Small intestine (tissue), 7 donors: ENCODE data around the gene KIF26B. TPM values are rescaled to one million over a fixed set of nuclear protein-coding genes. Genes with fewer than 3 reads are reported as not detected.
"Not testable (repeated sequence)": the region's sequence is repeated elsewhere in the genome, so short reads cannot be mapped to it uniquely, and the experiment has no call there.

Source experiments
- DNase-seq, 2 donors: peaks; one replicate each; pipeline versions ENCODE4 v3.0.0 to v3.0.0-alpha.2; 2013
- FAIRE-seq: peaks from 2 replicates; lab custom pipeline; 2012; peaks lifted over from hg19 to GRCh38; lab: Jason Lieb, UNC
- H3K27ac ChIP-seq, 3 donors: one replicate each; pipeline ENCODE4 v1.5.1; 2013; ENCODE audit warnings: low read length in 2 of 3, mild to moderate bottlenecking in 2 of 3, control low read depth in 1 of 3, inconsistent platforms in 1 of 3, low read depth in 1 of 3, moderate library complexity in 1 of 3
- H3K27me3 ChIP-seq, 3 donors: one replicate each; pipeline ENCODE4 v1.6.1; 2013; ENCODE audit warnings: low read length in 3 of 3, inconsistent platforms in 1 of 3; ENCODE audit not compliant: control insufficient read depth in 3 of 3, insufficient read depth in 3 of 3
- H3K36me3 ChIP-seq, 3 donors: one replicate each; pipeline ENCODE4 v1.6.1; 2013; ENCODE audit warnings: low read length in 3 of 3, inconsistent platforms in 1 of 3, low read depth in 1 of 3, mild to moderate bottlenecking in 1 of 3, moderate library complexity in 1 of 3; ENCODE audit not compliant: control insufficient read depth in 3 of 3, insufficient read depth in 2 of 3
- H3K4me1 ChIP-seq, 3 donors: one replicate each; pipeline ENCODE4 v1.6.1; 2013; ENCODE audit warnings: low read length in 2 of 3, inconsistent platforms in 1 of 3, low read depth in 1 of 3, mild to moderate bottlenecking in 1 of 3, moderate library complexity in 1 of 3; ENCODE audit not compliant: control insufficient read depth in 3 of 3, insufficient read depth in 2 of 3
- H3K4me3 ChIP-seq, 3 donors: one replicate each; pipeline ENCODE4 v1.5.1; 2013; ENCODE audit warnings: low read length in 3 of 3, control low read depth in 1 of 3, inconsistent platforms in 1 of 3, low read depth in 1 of 3, mild to moderate bottlenecking in 1 of 3, moderate library complexity in 1 of 3
- H3K9me3 ChIP-seq, 2 donors: one replicate each; pipeline ENCODE4 v1.6.1; 2013; ENCODE audit warnings: low read depth in 1 of 2, low read length in 1 of 2; ENCODE audit not compliant: control insufficient read depth in 2 of 2, insufficient read depth in 1 of 2
- WGBS, 3 donors: extraction: QIAGEN DNeasy Blood & Tissue Kit; methylation state at CpG; one replicate each; pipeline ENCODE4 v1.1.7; 2013; 5-methylcytosine and 5-hydroxymethylcytosine counted together
- polyA plus RNA-seq, 4 donors: library from polyadenylated mRNA; stranded (reverse) in 3 of 4; unstranded in 1 of 4; fragments of 200-250 nt in 3 of 4; fragments of 120-200 nt in 1 of 4; gene quantifications; one replicate each; pipeline versions ENCODE4 v1.2.1 to v1.2.3, GENCODE V29; 2013
- donor health status: healthy with polysubstance abuse.
- donor health status: control.
- donor health status: control.
- donor health status: Bipolar disorder and iron deficiency.
- donor health status: healthy.

KIF26B gene
- polyA plus RNA-seq, 4 donors, result 0.27 to 4.0 (median 1.3) TPM; not detected in 1

DNA sequence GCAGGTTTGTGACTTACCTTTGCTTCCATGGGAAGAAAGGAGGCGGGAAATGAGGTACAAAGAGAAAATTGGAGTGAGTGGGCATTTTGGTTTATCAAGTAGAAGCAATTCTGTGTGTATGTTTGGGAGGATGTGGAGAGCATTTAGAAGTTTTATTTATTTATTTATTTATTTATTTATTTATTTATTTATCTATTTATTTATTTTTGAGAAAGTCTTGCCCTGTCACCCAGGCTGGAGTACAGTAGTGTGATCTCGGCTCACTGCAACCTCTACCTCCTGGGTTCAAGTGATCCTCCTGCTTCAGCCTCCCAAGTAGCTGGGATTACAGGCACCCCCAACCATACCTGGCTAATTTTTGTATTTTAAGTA, 182.2 kb downstream of the KIF26B start:
- FAIRE-seq, H3K9me3 ChIP-seq: not testable (repeated sequence)

DNA sequence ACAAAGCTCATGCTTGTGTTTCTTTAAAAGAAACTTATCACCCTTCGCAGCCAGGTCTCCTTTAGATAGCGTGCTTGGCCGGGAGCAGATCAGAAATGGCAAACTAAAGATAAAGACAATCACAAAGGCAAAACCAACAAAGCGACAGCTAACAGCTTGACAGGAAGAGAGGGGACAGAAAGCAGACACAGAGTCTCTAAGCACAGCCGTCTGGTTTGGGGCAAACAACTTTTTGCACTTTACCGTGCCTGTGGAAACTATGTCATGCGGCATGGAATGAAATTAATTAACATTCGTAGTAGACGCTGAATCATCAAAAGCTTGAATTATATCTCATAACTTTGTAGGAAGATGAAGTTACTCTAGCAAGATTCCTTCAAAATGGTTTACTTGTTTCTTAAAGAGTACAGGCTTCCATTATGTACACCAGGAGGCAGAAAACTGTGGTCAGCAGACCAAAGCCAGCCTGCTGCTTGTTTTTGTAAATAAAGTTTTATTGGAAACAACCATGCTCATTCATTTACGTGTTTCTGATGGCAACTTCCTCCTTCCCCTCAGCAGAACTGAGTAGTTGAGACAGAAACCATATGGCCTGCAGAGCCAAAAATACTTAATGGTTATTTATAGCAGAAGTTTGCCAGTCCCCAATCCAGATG, 183.2 kb downstream of the KIF26B start:
- no peak overlapping the region for H3K4me3 ChIP-seq
- H3K27ac ChIP-seq, result peak overlapping the region in 1 of 3 donors; percentile 38
- DNase-seq (peak in 1 of 2 donors; percentile 14), FAIRE-seq (no peak)
- WGBS, 3 donors, result 63 to 70% (median 69%) methylated on average over 10 of the region's 10 CpGs
- no peaks in the 10 kb centered on the region for H3K27me3 ChIP-seq
- peaks cover 0 to 9% (median 0%) of the 10 kb centered on the region in 3 donors for H3K4me1 ChIP-seq
- no peaks in the 10 kb centered on the region for H3K9me3 ChIP-seq
- H3K36me3 ChIP-seq, result no peaks in the 10 kb centered on the region

More for the DNA sequence above, 182.2 kb downstream of the KIF26B start:
- H3K4me1 ChIP-seq, H3K27me3 ChIP-seq, H3K4me3 ChIP-seq, DNase-seq, H3K36me3 ChIP-seq: not testable (repeated sequence)
- 92 to 98% (median 93%) methylated on average over 2 of the region's 2 CpGs for WGBS, 3 donors
- H3K27ac ChIP-seq, result peak overlapping the region in 1 of 3 donors; percentile 45

DNA sequence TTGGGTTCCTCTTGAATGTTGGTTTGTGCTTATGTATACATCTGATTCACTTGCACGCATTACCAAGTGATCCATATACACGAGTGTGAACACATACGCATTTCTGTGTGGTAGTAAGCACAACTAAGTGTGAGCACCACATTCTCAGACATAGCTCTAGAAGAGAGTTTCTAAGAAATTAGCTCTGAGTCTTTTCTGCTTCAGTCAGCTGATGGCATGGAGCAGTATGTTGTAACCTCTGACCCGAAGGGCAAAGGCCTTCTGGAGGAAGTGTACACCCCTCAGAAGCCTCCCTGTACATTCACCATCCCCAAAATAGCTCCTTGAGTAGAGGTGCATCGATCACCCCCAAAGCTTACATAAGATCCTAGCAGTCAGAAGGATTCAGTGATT, 183.7 kb downstream of the KIF26B start:
- H3K4me3 ChIP-seq, result no peak overlapping the region
- no peaks in the 10 kb centered on the region for H3K27me3 ChIP-seq
- no peak for FAIRE-seq
- H3K4me1 ChIP-seq, result peaks cover 0 to 9% (median 0%) of the 10 kb centered on the region in 3 donors
- no peaks in the 10 kb centered on the region for H3K9me3 ChIP-seq
- no peaks in the 10 kb centered on the region for H3K36me3 ChIP-seq
- peak in 1 of 2 donors; percentile 18 for DNase-seq
- 86 to 90% (median 89%) methylated on average over 5 of the region's 5 CpGs for WGBS, 3 donors
- H3K27ac ChIP-seq, result no peak overlapping the region

DNA sequence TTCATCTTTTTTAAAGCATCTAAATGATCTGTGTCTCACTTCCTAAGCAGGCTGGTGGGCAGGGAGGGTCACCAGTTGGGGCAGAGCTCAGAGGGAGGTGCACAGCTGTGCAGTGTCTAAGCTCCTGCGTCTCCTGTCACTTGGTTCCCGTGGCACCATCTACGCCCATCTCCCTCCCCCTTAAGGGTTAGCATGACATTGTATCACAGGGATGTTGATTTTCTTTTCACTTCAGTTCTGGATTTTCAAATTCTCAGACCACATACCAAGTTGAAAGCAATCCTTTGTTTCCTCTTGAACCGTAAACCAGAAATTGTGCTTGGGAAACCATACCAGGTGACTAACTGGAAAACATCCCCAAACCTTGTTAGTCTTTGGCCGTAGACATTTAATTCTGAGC, 187.0 kb downstream of the KIF26B start:
- H3K27me3 ChIP-seq, result no peaks in the 10 kb centered on the region
- no peak overlapping the region for H3K27ac ChIP-seq
- no peak for DNase-seq
- H3K4me3 ChIP-seq, result no peak overlapping the region
- no peaks in the 10 kb centered on the region for H3K36me3 ChIP-seq
- peaks cover 0 to 9% (median 0%) of the 10 kb centered on the region in 3 donors for H3K4me1 ChIP-seq
- no peak for FAIRE-seq
- H3K9me3 ChIP-seq, result no peaks in the 10 kb centered on the region
- WGBS, 3 donors, result 88 to 96% (median 92%) methylated on average over 5 of the region's 5 CpGs

DNA sequence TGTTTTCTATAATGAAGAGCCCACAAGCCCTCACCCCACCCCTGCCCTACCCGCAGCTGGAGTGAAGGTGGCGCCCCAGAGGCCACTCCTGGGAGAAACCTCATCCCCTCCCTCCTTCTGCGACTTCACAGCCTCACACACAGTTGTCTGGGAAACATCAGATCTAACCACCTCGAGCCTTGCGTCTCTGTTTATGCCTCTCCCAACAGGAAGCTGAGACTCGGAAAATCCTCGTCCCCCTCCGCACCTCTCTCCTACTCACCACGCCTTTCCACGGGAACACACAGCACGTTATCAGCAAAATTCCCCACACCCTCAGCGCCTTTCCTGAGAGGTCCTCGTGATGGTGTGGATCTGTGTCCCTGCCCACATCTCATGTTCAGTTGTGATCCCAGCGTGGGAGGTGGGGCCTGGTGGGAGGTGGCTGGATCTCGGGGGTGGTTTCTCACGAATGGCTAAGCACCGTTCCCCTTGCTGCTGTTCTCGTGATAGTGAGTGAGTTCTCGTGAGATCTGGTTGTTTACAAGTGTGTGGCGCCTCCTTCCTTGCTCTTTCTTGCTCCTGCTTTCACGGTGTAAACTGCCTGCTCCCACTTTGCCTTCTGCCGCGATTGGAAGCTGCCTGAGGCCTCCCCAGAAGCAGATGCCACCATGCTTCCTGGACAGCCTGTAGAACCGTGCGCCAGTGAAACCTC, 190.6 kb downstream of the KIF26B start:
- Histone ChIP-seq H3K27me3 (no peaks in the 10 kb centered on the region), H3K27ac (no peak overlapping the region), H3K36me3 (no peaks in the 10 kb centered on the region), H3K9me3 (peaks cover 0 to 6% of the 10 kb centered on the region in 2 donors), H3K4me3 (no peak overlapping the region), H3K4me1 (no peaks in the 10 kb centered on the region)
- no peak for FAIRE-seq
- DNase-seq, result no peak
- 81 to 88% (median 87%) methylated on average over 25 of the region's 25 CpGs for WGBS, 3 donors

DNA sequence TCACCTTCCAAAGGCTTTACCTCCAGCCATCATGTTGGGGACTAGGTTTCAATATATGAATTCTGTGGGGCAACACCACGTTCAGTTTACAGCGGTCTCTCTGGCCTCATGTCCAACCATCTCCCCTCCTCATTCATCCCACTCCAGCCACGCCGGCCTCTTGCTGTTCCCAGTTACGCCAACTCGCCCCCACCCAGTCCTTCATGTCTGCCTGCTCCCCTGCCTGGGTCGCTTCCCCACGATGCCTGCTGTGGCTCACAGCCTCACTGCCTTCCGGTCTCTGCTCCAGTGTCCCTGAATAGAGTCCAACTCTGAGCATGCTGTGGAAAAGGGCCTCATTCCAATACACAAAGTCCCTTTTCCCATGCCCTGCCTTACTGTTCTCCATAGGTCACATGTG, 193.8 kb downstream of the KIF26B start:
- peaks cover 0 to 6% of the 10 kb centered on the region in 2 donors for H3K9me3 ChIP-seq
- H3K4me3 ChIP-seq, result no peak overlapping the region
- DNase-seq, result no peak
- 92 to 97% (median 93%) methylated on average over 9 of the region's 9 CpGs for WGBS, 3 donors
- no peak overlapping the region for H3K27ac ChIP-seq
- no peaks in the 10 kb centered on the region for H3K4me1 ChIP-seq
- no peaks in the 10 kb centered on the region for H3K36me3 ChIP-seq
- FAIRE-seq, result no peak
- H3K27me3 ChIP-seq, result no peaks in the 10 kb centered on the region

DNA sequence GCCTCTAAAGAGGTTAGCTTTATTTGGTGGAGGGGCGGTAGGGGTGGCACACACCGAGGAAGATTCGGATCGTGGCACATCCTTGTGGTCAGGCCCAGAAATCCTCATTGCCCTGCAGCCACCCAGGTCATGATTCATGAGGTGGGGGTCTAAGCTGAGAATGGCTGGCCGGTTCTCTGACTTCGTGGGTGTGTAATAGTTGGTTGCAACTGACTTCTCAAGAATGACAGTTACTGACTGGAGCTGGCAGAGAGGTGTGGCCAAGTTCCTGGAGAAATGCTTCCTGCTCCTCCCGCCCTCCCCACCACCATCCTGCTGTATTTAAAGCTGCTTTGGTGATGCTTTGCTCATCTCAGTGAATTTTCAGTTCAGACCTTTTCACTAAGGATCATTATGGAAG, 198.6 kb downstream of the KIF26B start:
- FAIRE-seq, result no peak
- H3K27me3 ChIP-seq, result no peaks in the 10 kb centered on the region
- DNase-seq, result no peak
- no peaks in the 10 kb centered on the region for H3K4me1 ChIP-seq
- WGBS, 3 donors, result 81 to 87% (median 87%) methylated on average over 7 of the region's 7 CpGs
- H3K4me3 ChIP-seq, result no peak overlapping the region
- H3K9me3 ChIP-seq, result peaks cover 0 to 2% of the 10 kb centered on the region in 2 donors
- no peaks in the 10 kb centered on the region for H3K36me3 ChIP-seq
- H3K27ac ChIP-seq, result no peak overlapping the region

DNA sequence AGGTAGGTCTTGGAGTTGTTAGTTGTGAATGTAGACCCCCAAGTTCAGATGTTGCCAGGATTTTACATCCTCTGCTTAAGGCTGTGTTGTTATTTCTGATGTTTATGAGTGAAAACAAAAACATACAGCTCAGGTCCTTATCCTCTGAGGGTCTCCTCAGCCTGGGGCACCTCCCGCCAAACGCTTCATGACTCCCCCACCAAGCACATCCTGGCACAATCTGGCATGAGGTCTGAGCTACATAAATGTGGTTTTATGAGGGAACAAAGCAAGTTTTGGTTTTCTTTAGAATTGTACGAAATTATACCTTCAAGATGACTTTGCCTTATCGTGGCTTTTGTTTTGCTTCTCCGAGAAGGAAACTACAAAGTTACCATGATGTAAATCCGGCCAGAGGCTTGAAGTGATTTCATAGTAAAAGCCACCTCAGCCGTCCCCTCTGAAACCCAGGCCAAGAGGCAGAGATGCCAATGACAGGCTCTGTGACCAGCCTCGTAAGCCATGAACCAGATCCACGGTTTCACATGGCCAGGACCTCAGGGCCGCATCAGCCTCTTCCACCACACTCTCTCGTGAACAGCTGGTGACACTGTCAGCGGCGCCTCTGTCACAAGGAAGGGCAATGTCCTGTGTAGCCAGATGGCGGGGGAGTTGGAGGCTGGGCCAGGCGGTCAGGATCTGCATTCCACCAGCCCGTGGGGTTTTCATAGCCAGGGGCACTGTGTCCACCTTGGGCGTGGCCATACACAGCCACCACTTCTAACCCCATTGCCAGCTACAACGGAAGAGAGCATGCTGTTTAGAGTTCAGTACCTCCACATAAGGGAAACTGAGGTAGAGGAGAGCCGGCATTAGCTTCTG, 199.4 kb downstream of the KIF26B start:
- no peaks in the 10 kb centered on the region for H3K36me3 ChIP-seq
- 88 to 89% (median 88%) methylated on average over 19 of the region's 19 CpGs for WGBS, 3 donors
- no peaks in the 10 kb centered on the region for H3K27me3 ChIP-seq
- no peak overlapping the region for H3K27ac ChIP-seq
- no peak overlapping the region for H3K4me3 ChIP-seq
- no peak for FAIRE-seq
- DNase-seq, result no peak
- H3K9me3 ChIP-seq, result no peaks in the 10 kb centered on the region
- no peaks in the 10 kb centered on the region for H3K4me1 ChIP-seq
